MCF 10A (cell line): ENCODE measurements around the gene CCDC12. TPM values are rescaled to one million over a fixed set of nuclear protein-coding genes. Genes with fewer than 3 reads are reported as not detected.

Source experiments
- BruUV-seq: library from RNA; stranded (reverse); fragments of 400-500 nt; replicated peaks from 2 replicates; lab custom pipeline; 2021; lab: Mats Ljungman, UMichigan
- CTCF ChIA-PET: fragments of 300-600 bp; sonication (Branson Sonifier 250); formaldehyde crosslinking; extraction: SDS; loops from one replicate; lab custom pipeline; 2021; ENCODE audit warnings: antibody characterized with exemption, inconsistent platforms; lab: Yijun Ruan, JAX
- POLR2A ChIA-PET: fragments of 300-600, 350-650 bp; sonication (Branson Sonifier 250); formaldehyde crosslinking; extraction: SDS; loops from one replicate; lab custom pipeline; 2020; ENCODE audit warnings: antibody characterized with exemption, inconsistent platforms; lab: Yijun Ruan, JAX
- DNase-seq: peaks from one replicate; pipeline ENCODE4 v3.0.0-alpha.2; 2018; ENCODE audit not compliant: unreplicated experiment
- H3K27ac Mint-ChIP-seq: one replicate; pipeline ENCODE4 v1.8.0; 2022; ENCODE audit warnings: mild to moderate bottlenecking, low read depth, mixed read lengths; ENCODE audit not compliant: unreplicated experiment
- H3K27me3 Mint-ChIP-seq: one replicate; pipeline ENCODE4 v1.8.0; 2022; ENCODE audit warnings: mixed read lengths; ENCODE audit not compliant: insufficient read depth, unreplicated experiment
- H3K36me3 Mint-ChIP-seq: one replicate; pipeline ENCODE4 v1.8.0; 2022; ENCODE audit warnings: mild to moderate bottlenecking, moderate library complexity, mixed read lengths; ENCODE audit not compliant: insufficient read depth, unreplicated experiment
- H3K4me1 Mint-ChIP-seq: one replicate; pipeline ENCODE4 v1.8.0; 2022; ENCODE audit warnings: mixed read lengths; ENCODE audit not compliant: insufficient read depth, unreplicated experiment
- H3K4me3 Mint-ChIP-seq: one replicate; pipeline ENCODE4 v1.8.0; 2022; ENCODE audit warnings: mild to moderate bottlenecking, moderate library complexity, mixed read lengths; ENCODE audit not compliant: unreplicated experiment
- H3K9me3 Mint-ChIP-seq: one replicate; pipeline ENCODE4 v1.8.0; 2022; ENCODE audit warnings: mixed read lengths; ENCODE audit not compliant: unreplicated experiment
- CTCF ChIP-seq: fragments of 200-600 bp; IDR thresholded peaks from one replicate; pipeline ENCODE4 v1.8.0; 2022; ENCODE audit warnings: antibody characterized with exemption, mild to moderate bottlenecking; ENCODE audit not compliant: unreplicated experiment
- intact Hi-C: fragments of 100-400 bp; cut with micrococcal nuclease; formaldehyde crosslinking; loops from 2 replicates; pipeline ENCODE4 v1.14.1; 2022
- total RNA-seq: library from RNA; stranded (reverse); gene quantifications from 2 replicates; pipeline ENCODE4 v1.2.3, GENCODE V29; 2022

CCDC12 gene
- total RNA-seq, 1 experiment from 2014 or later: 45.9 TPM

- POLR2A ChIA-PET: interaction anchor here (1.3 to 3.1 kb wide), 4 partner anchors 11 to 251 kb away, joined by 3 to 34 read pairs (median 16); partner anchors contain the start of genes CCDC12 and NBEAL2
- no TSS peak for BruUV-seq
- Mint-ChIP-seq H3K36me3 (peaks cover 6% of the 10 kb centered on the region), H3K27ac (peak overlapping the region; percentile 36), H3K9me3 (no peaks in the 10 kb centered on the region), H3K27me3 (no peaks in the 10 kb centered on the region), H3K4me1 (peaks cover 62% of the 10 kb centered on the region), H3K4me3 (no peak overlapping the region)
- DNase-seq: peak; percentile 40
- CTCF ChIA-PET: interaction anchor here (0.8 to 4.8 kb wide), 5 partner anchors 8 to 52 kb away, joined by 3 to 25 read pairs (median 5); no protein-coding TSS in a partner anchor
- intact Hi-C loops: no loop called here
- no peak for TF ChIP-seq CTCF
These were observed 30.1 kb downstream of the CCDC12 start for GRCh38 chr3:46946416-46946815.

- Mint-ChIP-seq H3K27me3 (no peaks in the 10 kb centered on the region), H3K9me3 (no peaks in the 10 kb centered on the region), H3K36me3 (peaks cover 23% of the 10 kb centered on the region), H3K27ac (peak overlapping the region; percentile 62), H3K4me1 (peaks cover 67% of the 10 kb centered on the region), H3K4me3 (no peak overlapping the region)
- no peak for TF ChIP-seq CTCF
- POLR2A ChIA-PET: interaction anchor here (0.6 to 0.8 kb wide), 3 partner anchors 23 to 437 kb away, joined by 3 read pairs; partner anchors contain the start of gene PTPN23
- DNase-seq: no peak
- no TSS peak for BruUV-seq
- CTCF ChIA-PET: interaction anchor here (0.6 to 4.8 kb wide), 2 partner anchors 9 to 415 kb away, joined by 3 to 25 read pairs; no protein-coding TSS in a partner anchor
- intact Hi-C loops: no loop called here
These were observed 32.4 kb downstream of the CCDC12 start for GRCh38 chr3:46944191-46944590.

GRCh38 chr3:46943237-46944187 lies 33.0 kb downstream of the CCDC12 start:
- H3K4me3 Mint-ChIP-seq: no peak overlapping the region
- no peak for DNase-seq
- no TSS peak for BruUV-seq
- ChIA-PET CTCF (interaction anchor here (0.6 to 4.8 kb wide), 4 partner anchors 8 to 414 kb away, joined by 3 to 25 read pairs (median 4); no protein-coding TSS in a partner anchor), POLR2A (interaction anchor here (0.8 to 1.2 kb wide), 3 partner anchors 10 to 438 kb away, joined by 3 read pairs; partner anchors contain the start of gene PTPN23)
- peaks cover 60% of the 10 kb centered on the region for H3K4me1 Mint-ChIP-seq
- no peaks in the 10 kb centered on the region for H3K27me3 Mint-ChIP-seq
- TF ChIP-seq CTCF: no peak
- peaks cover 30% of the 10 kb centered on the region for H3K36me3 Mint-ChIP-seq
- no peaks in the 10 kb centered on the region for H3K9me3 Mint-ChIP-seq
- intact Hi-C loops: no loop called here
- H3K27ac Mint-ChIP-seq: no peak overlapping the region
